Left ventricle myocardium inferior (tissue), 1 donor: Measurements from ENCODE around the gene SDR9C7. TPM values are rescaled to one million over a fixed set of nuclear protein-coding genes. Genes with fewer than 3 reads are reported as not detected.
"Not testable (repeated sequence)": the region's sequence is repeated elsewhere in the genome, so short reads cannot be mapped to it uniquely, and the experiment has no call there.

ENCODE experiments used
- DNase-seq: peaks from one replicate; pipeline ENCODE4 v3.0.0-alpha.2; 2020
- H3K27ac ChIP-seq: fragments of 200-600 bp; replicated peaks from 2 replicates; pipeline ENCODE4 v1.8.0; 2021
- H3K27me3 ChIP-seq: fragments of 200-600 bp; 2 replicates; pipeline ENCODE4 v1.8.0; 2021; ENCODE audit warnings: low read depth
- H3K36me3 ChIP-seq: fragments of 200-600 bp; 2 replicates; pipeline ENCODE4 v1.8.0; 2021
- H3K4me1 ChIP-seq: fragments of 200-600 bp; 2 replicates; pipeline ENCODE4 v1.8.0; 2021
- H3K4me3 ChIP-seq: fragments of 200-600 bp; 2 replicates; pipeline ENCODE4 v1.8.0; 2021; ENCODE audit warnings: mild to moderate bottlenecking, moderate library complexity
- H3K9me3 ChIP-seq: fragments of 200-600 bp; replicated peaks from 2 replicates; pipeline ENCODE4 v1.8.0; 2021
- CTCF ChIP-seq: fragments of 200-600 bp; IDR thresholded peaks from 2 replicates; pipeline ENCODE4 v1.8.0; 2021; ENCODE audit warnings: antibody characterized with exemption, mild to moderate bottlenecking, borderline replicate concordance
- intact Hi-C: fragments of 100-400 bp; cut with micrococcal nuclease; formaldehyde crosslinking; loops from one replicate; pipeline ENCODE4 v1.11.0; 2022
- long read RNA-seq: library from polyadenylated mRNA; unstranded; transcript quantifications from one replicate; pipeline ENCODE4 v2.0.0, GENCODE V29; 2021
- total RNA-seq: library from RNA; stranded (reverse); fragmentation: NEBNext Ultra II Directional; extraction: Animal tissue kit (Norgen Biotek cat#: 25700); gene quantifications from one replicate; pipeline ENCODE4 v1.2.1, GENCODE V29; 2021
- donor health status: DM: no; HTN: yes; CAD: no; lungs with severe emphysema.

SDR9C7 gene
- not detected for total RNA-seq
- long read RNA-seq = 0 reads

GRCh38 chr12:56933826-56934625 lies at the start of gene SDR9C7:
TSS of gene SDR9C7 (minus strand) at chr12:56934408. CDS start at chr12:56934261, 147 bp downstream.
- H3K4me3 ChIP-seq = no peak within 1 kb of the TSS
- no peaks in the 10 kb centered on the region for H3K4me1 ChIP-seq
- H3K27me3 ChIP-seq = no peaks in the 10 kb centered on the region
- no peaks in the 10 kb centered on the region for H3K36me3 ChIP-seq
- H3K27ac ChIP-seq = no peak within 1 kb of the TSS
- no peak for TF ChIP-seq CTCF
- DNase-seq = no peak
- H3K9me3 ChIP-seq = no peaks in the 10 kb centered on the region
- intact Hi-C loops = no loop called here

GRCh38 chr12:56983386-56983785 lies 49.2 kb upstream of the SDR9C7 start:
- Histone ChIP-seq H3K27me3 (no peaks in the 10 kb centered on the region), H3K9me3 (no peaks in the 10 kb centered on the region), H3K36me3 (no peaks in the 10 kb centered on the region), H3K27ac (no peak overlapping the region), H3K4me3 (no peak overlapping the region), H3K4me1 (peaks cover 14% of the 10 kb centered on the region)
- intact Hi-C loops = no loop called here
- no peak for DNase-seq
- TF ChIP-seq CTCF = no peak

- intact Hi-C loops, H3K4me1 ChIP-seq, H3K27me3 ChIP-seq, H3K27ac ChIP-seq, H3K4me3 ChIP-seq, H3K36me3 ChIP-seq, H3K9me3 ChIP-seq, DNase-seq: not testable (repeated sequence)
Measured at GRCh38 chr12:56982578-56983236, 48.5 kb upstream of the SDR9C7 start.

GRCh38 chr12:56980941-56981530 lies 46.8 kb upstream of the SDR9C7 start:
- no peak for DNase-seq
- intact Hi-C loops = no loop called here
- Histone ChIP-seq H3K27me3 (no peaks in the 10 kb centered on the region), H3K9me3 (no peaks in the 10 kb centered on the region), H3K27ac (no peak overlapping the region), H3K4me3 (no peak overlapping the region), H3K36me3 (no peaks in the 10 kb centered on the region), H3K4me1 (no peaks in the 10 kb centered on the region)
- no peak for TF ChIP-seq CTCF

- Histone ChIP-seq H3K36me3 (no peaks in the 10 kb centered on the region), H3K9me3 (no peaks in the 10 kb centered on the region), H3K4me3 (no peak overlapping the region), H3K4me1 (no peaks in the 10 kb centered on the region), H3K27me3 (no peaks in the 10 kb centered on the region), H3K27ac (no peak overlapping the region)
- no peak for TF ChIP-seq CTCF
- no peak for DNase-seq
- intact Hi-C loops = no loop called here
Measured at GRCh38 chr12:56980268-56980667, 46.1 kb upstream of the SDR9C7 start.

- intact Hi-C loops = no loop called here
- H3K27me3 ChIP-seq = no peaks in the 10 kb centered on the region
Measured at GRCh38 chr12:56979628-56980027, 45.4 kb upstream of the SDR9C7 start.

More at GRCh38 chr12:56979628-56980027, 45.4 kb upstream of the SDR9C7 start:
- Histone ChIP-seq H3K9me3 (no peaks in the 10 kb centered on the region), H3K4me3 (no peak overlapping the region), H3K36me3 (no peaks in the 10 kb centered on the region), H3K27ac (no peak overlapping the region), H3K4me1 (no peaks in the 10 kb centered on the region)
- DNase-seq = no peak
- no peak for TF ChIP-seq CTCF
